ENCODE data around the gene RABAC1. TPM values are rescaled to one million over a fixed set of nuclear protein-coding genes. Genes with fewer than 3 reads are reported as not detected.

RABAC1 gene
- total and polyA plus RNA-seq, 9 of the 15 experiments (the other 6 are each of a cell fraction or from before 2014, with no cell fraction given): 2.4 to 28.1 (median 9.3) TPM

DNA sequence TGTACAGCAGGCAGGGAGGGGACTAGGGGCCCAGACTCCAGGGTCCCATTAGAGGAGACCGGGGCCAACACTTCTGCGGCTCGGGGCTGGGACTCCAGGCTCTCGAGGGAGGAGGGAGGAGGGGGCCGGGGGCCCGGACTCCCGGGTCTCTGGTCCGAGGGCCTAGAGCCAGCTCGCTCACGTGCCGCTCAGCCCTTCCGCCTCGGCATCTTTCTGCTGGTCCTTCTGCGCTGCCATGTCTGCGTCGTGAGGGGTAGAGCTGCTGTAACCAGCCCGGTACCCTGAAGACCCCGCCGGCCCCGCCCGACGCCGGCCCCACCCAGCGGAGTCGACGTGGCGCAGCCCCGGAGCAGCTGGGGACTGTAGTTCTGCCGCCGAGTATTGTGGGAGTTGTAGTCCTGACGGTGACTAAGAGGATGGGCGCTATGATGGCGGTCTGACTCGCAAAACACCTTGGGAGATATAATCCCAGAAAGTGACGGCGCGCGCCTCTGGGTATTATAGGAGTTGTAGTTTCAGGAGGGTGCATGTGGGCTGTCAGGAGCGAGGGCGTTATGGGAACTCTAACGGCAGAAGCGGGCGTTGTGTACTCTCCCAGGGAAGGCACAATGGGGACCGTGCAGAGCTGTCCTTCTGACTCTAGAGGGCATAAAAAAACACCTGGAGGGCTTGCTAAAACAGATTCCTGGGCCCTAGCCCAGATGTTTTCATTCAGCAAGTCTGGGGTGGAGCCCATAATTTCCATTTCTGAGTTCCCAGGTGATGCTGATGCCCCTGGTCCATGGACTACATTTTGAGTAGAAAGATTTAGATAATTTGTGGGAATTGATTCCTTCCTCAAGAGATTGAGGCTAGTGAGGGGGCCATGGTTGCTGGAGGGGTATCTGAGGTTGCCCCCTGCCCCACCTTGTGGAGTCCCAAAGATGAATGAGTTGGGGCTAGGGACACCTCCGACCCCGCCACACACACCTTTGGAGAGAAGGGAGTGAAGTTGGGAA lies at the start of gene RABAC1 (continued):
- no peak for TF ChIP-seq TAF7 (tag; IDR thresholded peaks at IDR 0.05)
- TF ChIP-seq STAT5B (CRISPR knock-in tag; IDR thresholded peaks at IDR 0.05): no peak
- 0 out of 2 replicates have a peak, but pooled peaks have one; percentile 44 for TF ChIP-seq LCOR (CRISPR knock-in tag; IDR thresholded peaks at IDR 0.05)
- peak; percentile 96 for TF ChIP-seq ZNF143 (CRISPR knock-in tag; IDR thresholded peaks at IDR 0.05)
- TF ChIP-seq KDM4B (IDR thresholded peaks at IDR 0.05; ENCODE audit: borderline replicate concordance in 2 of 2, low read depth in 1 of 2): peak in 1 of 2 experiments; percentile 46; a peak in 1 of 4 replicates
- TF ChIP-seq, protein P1, sequence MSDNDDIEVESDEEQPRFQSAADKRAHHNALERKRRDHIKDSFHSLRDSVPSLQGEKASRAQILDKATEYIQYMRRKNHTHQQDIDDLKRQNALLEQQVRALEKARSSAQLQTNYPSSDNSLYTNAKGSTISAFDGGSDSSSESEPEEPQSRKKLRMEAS (CRISPR knock-in tag; IDR thresholded peaks at IDR 0.05): no peak
- TF ChIP-seq, protein P2, sequence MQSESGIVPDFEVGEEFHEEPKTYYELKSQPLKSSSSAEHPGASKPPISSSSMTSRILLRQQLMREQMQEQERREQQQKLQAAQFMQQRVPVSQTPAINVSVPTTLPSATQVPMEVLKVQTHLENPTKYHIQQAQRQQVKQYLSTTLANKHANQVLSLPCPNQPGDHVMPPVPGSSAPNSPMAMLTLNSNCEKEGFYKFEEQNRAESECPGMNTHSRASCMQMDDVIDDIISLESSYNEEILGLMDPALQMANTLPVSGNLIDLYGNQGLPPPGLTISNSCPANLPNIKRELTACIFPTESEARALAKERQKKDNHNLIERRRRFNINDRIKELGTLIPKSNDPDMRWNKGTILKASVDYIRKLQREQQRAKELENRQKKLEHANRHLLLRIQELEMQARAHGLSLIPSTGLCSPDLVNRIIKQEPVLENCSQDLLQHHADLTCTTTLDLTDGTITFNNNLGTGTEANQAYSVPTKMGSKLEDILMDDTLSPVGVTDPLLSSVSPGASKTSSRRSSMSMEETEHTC (IDR thresholded peaks at IDR 0.05): 0 out of 2 replicates have a peak, but pooled peaks have one; percentile 49
- no peak for TF ChIP-seq RBBP5 (IDR thresholded peaks at IDR 0.05; ENCODE audit: borderline replicate concordance, insufficient read depth, low read length, poor library complexity, severe bottlenecking)
- TF ChIP-seq, protein P3, sequence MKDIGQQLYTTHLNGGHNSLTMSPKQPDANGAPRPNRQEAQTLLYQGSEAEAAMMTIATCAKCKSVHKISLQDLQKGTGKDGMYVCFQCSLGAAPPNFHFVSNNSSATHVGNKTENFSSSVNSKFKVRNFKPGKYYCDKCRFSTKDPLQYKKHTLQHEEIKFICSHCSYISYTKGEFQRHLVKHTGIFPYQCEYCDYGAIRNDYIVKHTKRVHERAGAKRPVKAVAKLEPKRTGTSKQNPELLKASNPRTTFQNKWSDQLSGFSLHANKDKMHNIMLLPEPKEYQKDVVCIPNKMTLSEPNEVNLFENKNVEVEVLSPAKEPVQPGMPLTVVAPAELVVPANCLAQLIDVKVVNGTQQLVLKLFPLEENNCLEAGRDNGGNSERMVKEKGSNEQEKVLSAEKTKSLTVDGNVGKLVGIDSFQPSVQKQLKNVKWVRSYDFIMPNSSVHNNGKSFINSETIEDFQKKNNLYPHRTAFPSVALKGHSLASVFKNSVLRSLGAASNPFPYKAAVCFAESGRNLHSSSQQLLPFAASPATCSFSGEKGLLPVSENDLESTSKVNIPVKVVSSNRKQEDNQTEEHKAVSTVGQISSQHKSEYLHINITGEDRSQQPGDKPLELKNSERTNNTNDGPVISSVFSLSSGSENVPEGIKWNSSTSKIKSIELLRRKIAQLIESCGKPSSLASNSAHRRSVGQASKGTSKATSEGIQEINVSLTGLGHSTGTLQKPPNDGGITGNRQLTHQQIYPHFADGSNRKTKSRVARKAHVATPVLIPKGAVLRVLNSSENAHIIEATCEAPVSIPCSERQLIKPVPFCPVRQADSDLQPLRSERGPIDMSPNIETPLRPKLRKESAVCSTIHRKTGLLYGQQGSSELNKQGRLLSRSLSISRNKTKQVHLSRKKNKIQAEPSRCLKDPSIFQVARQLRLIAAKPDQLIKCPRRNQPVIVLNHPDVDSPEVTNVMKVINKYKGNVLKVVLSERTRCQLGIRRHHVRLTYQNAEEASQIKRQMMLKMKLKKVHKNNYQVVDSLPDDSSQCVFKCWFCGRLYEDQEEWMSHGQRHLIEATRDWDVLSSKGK (CRISPR knock-in tag; IDR thresholded peaks at IDR 0.05): no peak
- TF ChIP-seq, protein P4, sequence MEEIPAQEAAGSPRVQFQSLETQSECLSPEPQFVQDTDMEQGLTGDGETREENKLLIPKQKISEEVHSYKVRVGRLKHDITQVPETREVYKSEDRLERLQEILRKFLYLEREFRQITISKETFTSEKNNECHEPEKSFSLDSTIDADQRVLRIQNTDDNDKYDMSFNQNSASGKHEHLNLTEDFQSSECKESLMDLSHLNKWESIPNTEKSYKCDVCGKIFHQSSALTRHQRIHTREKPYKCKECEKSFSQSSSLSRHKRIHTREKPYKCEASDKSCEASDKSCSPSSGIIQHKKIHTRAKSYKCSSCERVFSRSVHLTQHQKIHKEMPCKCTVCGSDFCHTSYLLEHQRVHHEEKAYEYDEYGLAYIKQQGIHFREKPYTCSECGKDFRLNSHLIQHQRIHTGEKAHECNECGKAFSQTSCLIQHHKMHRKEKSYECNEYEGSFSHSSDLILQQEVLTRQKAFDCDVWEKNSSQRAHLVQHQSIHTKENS (CRISPR knock-in tag; IDR thresholded peaks at IDR 0.05): no peak
- TF ChIP-seq SRSF3 (IDR thresholded peaks at IDR 0.05; ENCODE audit: insufficient read depth, low read length): no peak
- TF ChIP-seq MAZ (CRISPR knock-in tag; conservative IDR thresholded peaks at IDR 0.05 in 1 of 2, IDR thresholded peaks at IDR 0.05 in 1 of 2): peak; percentile 88 to 92
- peak; percentile 59 for TF ChIP-seq POLR2G (IDR thresholded peaks at IDR 0.05; ENCODE audit: low read depth, low read length)
- peak; percentile 42 for TF ChIP-seq HMGN3 (IDR thresholded peaks at IDR 0.05; ENCODE audit: borderline replicate concordance, extremely low read depth, insufficient read length, low read depth, low read length)
- no peak for TF ChIP-seq NCOR1 (IDR thresholded peaks at IDR 0.05)
- TF ChIP-seq, protein P5, sequence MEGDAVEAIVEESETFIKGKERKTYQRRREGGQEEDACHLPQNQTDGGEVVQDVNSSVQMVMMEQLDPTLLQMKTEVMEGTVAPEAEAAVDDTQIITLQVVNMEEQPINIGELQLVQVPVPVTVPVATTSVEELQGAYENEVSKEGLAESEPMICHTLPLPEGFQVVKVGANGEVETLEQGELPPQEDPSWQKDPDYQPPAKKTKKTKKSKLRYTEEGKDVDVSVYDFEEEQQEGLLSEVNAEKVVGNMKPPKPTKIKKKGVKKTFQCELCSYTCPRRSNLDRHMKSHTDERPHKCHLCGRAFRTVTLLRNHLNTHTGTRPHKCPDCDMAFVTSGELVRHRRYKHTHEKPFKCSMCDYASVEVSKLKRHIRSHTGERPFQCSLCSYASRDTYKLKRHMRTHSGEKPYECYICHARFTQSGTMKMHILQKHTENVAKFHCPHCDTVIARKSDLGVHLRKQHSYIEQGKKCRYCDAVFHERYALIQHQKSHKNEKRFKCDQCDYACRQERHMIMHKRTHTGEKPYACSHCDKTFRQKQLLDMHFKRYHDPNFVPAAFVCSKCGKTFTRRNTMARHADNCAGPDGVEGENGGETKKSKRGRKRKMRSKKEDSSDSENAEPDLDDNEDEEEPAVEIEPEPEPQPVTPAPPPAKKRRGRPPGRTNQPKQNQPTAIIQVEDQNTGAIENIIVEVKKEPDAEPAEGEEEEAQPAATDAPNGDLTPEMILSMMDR (IDR thresholded peaks at IDR 0.05 in 2 of 3, conservative IDR thresholded peaks at IDR 0.05 in 1 of 3; ENCODE audit: insufficient read depth in 2 of 3, low read depth in 1 of 3, low read length in 3 of 3): peak; percentile 51 to 60 (median 59)
